Activated T-helper 1 cell treated with anti-CD3 and anti-CD28 coated beads, Interleukin-12 subunit alpha, Interleukin-12 subunit beta, Interleukin-2, Interleukin-4 antibody, amounts not matched to agents 30 ng/mL and 10 ng/mL and 1 ng/mL, durations not matched to agents 14 hours and 24 hours and 36 hours (primary cell): ENCODE data around the gene CHRNB1. TPM values are rescaled to one million over a fixed set of nuclear protein-coding genes. Genes with fewer than 3 reads are reported as not detected.

Experiments
- DNase-seq: peaks from one replicate; pipeline ENCODE4 v3.0.0; 2021; ENCODE audit warnings: low spot score
- H3K27ac Mint-ChIP-seq: one replicate; pipeline ENCODE4 v1.8.0; 2021; ENCODE audit warnings: mild to moderate bottlenecking, mixed read lengths
- H3K27me3 Mint-ChIP-seq: one replicate; pipeline ENCODE4 v1.8.0; 2022; ENCODE audit warnings: mild to moderate bottlenecking, moderate library complexity, mixed read lengths; ENCODE audit not compliant: insufficient read depth
- H3K36me3 Mint-ChIP-seq: one replicate; pipeline ENCODE4 v1.8.0; 2021; ENCODE audit warnings: low read depth, mixed read lengths
- H3K4me1 Mint-ChIP-seq: one replicate; pipeline ENCODE4 v1.8.0; 2021; ENCODE audit warnings: low read depth, mixed read lengths
- H3K4me3 Mint-ChIP-seq: one replicate; pipeline ENCODE4 v1.8.0; 2021; ENCODE audit warnings: mild to moderate bottlenecking, moderate library complexity, mixed read lengths
- H3K9me3 Mint-ChIP-seq: one replicate; pipeline ENCODE4 v1.8.0; 2021; ENCODE audit warnings: mixed read lengths
- intact Hi-C: fragments of 100-400 bp; cut with micrococcal nuclease; formaldehyde crosslinking; loops from one replicate; pipeline ENCODE4 v1.15.1; 2024
- total RNA-seq: library from RNA; stranded (reverse); gene quantifications from 2 replicates; pipeline ENCODE4 v1.2.3, GENCODE V29; 2022

CHRNB1 gene
- total RNA-seq, 1 donor from 2014 or later: 6.6 TPM

DNA sequence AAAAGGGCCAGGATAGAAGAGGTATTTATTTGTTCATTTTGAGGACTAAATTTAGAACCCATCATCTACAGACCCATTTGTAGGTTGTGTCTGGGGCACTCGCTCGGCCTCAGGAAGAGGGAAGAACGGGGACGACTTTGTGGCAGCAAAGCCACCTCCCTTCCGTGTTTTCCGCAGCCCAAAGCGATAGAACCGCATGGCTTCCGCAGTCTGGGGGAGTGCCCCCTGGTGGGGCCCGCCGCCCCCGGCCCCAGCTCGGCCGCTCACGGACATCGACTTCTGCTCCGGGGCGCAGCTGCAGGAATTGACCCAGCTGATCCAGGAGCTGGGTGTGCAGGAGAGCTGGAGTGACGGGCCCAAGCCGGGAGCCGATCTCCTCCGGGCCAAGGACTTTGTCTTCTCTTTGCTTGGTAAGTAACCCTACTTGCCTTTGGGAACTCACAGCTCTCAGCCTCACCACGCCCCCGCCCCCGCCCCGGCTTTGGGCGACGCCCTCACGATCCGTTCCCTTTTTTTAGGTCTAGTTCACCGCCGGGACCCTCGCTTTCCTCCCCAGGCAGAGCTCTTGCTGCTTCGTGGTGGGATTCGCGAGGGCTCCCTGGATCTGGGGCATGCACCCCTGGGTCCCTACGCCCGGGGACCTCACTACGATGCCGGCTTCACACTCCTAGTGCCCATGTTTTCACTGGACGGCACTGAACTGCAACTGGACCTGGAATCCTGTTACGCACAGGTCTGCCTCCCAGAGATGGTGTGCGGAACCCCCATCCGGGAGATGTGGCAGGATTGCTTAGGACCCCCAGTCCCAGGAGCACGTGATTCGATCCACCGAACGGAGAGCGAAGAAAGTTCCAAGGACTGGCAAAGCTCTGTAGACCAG, 8.9 kb upstream of the CHRNB1 start:
- Mint-ChIP-seq H3K9me3 (no peaks in the 10 kb centered on the region), H3K4me1 (peaks cover 43% of the 10 kb centered on the region), H3K27ac (peak overlapping the region; percentile 94), H3K36me3 (peaks cover 7% of the 10 kb centered on the region), H3K27me3 (peaks cover 5% of the 10 kb centered on the region), H3K4me3 (peak overlapping the region; percentile 91)
- intact Hi-C loops: loop anchor here (1.0 to 5.0 kb wide), 14 partner anchors 19 to 421 kb away; partner anchors contain the start of genes EIF5A, ELP5, NAA38 and NEURL4
- DNase-seq: peak; percentile 68

DNA sequence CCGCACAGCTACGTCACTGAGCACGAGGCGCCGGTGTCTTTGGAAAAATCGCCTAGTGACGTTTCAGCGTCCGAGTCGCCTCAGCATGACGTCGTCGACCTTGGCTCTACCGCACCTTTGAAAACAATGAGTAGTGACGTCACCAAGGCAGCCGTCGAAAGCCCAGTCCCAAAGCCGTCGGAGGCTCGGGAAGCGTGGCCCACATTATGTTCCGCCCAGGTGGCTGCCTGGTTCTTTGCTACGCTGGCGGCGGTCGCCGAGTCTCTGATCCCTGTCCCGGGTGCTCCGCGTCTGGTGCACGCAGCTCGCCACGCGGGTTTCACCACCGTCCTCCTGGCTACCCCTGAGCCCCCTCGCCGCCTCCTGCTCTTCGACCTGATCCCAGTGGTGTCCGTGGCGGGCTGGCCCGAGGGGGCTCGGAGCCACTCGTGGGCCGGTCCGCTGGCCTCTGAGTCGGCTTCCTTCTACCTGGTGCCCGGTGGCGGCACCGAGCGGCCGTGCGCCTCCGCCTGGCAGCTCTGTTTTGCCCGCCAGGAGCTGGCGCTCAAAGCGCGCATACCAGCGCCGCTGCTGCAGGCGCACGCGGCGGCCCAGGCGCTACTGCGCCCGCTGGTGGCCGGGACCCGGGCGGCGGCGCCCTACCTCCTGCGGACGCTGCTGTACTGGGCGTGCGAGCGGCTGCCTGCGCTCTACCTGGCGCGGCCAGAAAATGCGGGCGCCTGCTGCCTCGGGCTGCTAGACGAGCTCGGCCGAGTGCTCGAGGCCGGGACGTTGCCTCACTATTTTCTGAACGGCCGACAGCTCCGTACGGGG, 8.1 kb upstream of the CHRNB1 start:
- Mint-ChIP-seq H3K4me1 (peaks cover 43% of the 10 kb centered on the region), H3K4me3 (peak overlapping the region; percentile 91), H3K36me3 (peaks cover 9% of the 10 kb centered on the region), H3K9me3 (no peaks in the 10 kb centered on the region), H3K27ac (peak overlapping the region; percentile 94), H3K27me3 (peaks cover 5% of the 10 kb centered on the region)
- intact Hi-C loops: loop anchor here (1.0 to 5.0 kb wide), 4 partner anchors 42 to 389 kb away; partner anchors contain the start of gene PLSCR3
- DNase-seq: peak; percentile 81

DNA sequence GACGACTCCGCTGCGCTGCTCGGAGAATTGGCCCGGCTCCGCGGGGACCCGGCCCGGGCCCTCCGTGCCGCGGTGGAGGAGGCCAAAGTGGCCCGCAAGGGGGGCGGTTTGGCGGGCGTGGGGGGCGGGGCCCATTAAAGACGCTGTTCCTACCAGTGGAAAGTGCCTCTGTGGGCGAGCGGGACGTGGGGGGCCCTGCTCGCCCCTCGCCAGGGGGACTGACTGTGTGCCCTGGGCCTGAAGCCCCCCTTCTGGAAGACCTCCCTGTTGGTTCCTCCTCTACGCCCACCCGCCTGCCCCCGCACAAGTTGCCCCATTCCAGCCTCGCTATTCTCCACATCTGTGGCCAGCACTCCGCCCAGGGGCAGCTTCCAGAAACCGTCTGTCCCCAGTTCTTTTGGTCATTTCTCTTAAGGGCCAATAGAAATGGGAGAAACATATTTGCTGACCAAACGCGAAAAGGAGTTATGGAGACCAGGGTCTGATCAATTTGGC, 7.4 kb upstream of the CHRNB1 start:
- Mint-ChIP-seq H3K27me3 (peaks cover 7% of the 10 kb centered on the region), H3K9me3 (no peaks in the 10 kb centered on the region), H3K4me3 (peak overlapping the region; percentile 91), H3K4me1 (peaks cover 43% of the 10 kb centered on the region), H3K27ac (peak overlapping the region; percentile 65), H3K36me3 (peaks cover 10% of the 10 kb centered on the region)
- no peak for DNase-seq
- intact Hi-C loops: loop anchor here (1.0 to 5.0 kb wide), 4 partner anchors 43 to 390 kb away; partner anchors contain the start of gene PLSCR3

- peak overlapping the region; percentile 81 for H3K4me3 Mint-ChIP-seq
- peak; percentile 72 for DNase-seq
- peaks cover 7% of the 10 kb centered on the region for H3K27me3 Mint-ChIP-seq
- intact Hi-C loops: loop anchor here (1.0 to 5.0 kb wide), 4 partner anchors 43 to 391 kb away; partner anchors contain the start of gene PLSCR3
- H3K9me3 Mint-ChIP-seq: no peaks in the 10 kb centered on the region
- peaks cover 43% of the 10 kb centered on the region for H3K4me1 Mint-ChIP-seq
- H3K27ac Mint-ChIP-seq: peak overlapping the region; percentile 85
- peaks cover 14% of the 10 kb centered on the region for H3K36me3 Mint-ChIP-seq
These were observed 6.8 kb upstream of the CHRNB1 start for GRCh38 chr17:7437950-7438614.

GRCh38 chr17:7438656-7439460, 6.0 kb upstream of the CHRNB1 start:
- DNase-seq: no peak
- Mint-ChIP-seq H3K27ac (peak overlapping the region; percentile 85), H3K4me3 (peak overlapping the region; percentile 81), H3K9me3 (no peaks in the 10 kb centered on the region), H3K27me3 (peaks cover 7% of the 10 kb centered on the region), H3K36me3 (peaks cover 16% of the 10 kb centered on the region), H3K4me1 (peaks cover 43% of the 10 kb centered on the region)
- intact Hi-C loops: loop anchor here (1.0 to 5.0 kb wide), 3 partner anchors 8 to 392 kb away; no protein-coding TSS in a partner anchor

GRCh38 chr17:7439462-7440112, 5.3 kb upstream of the CHRNB1 start, which contains the start of gene FGF11:
Gene FGF11 (plus strand): TSS chr17:7439512. CDS start chr17:7439621, 109 bp downstream.
- DNase-seq: no peak
- H3K9me3 Mint-ChIP-seq: no peaks in the 10 kb centered on the region
- peak within 1 kb of the TSS; percentile 85 for H3K27ac Mint-ChIP-seq
- peaks cover 10% of the 10 kb centered on the region for H3K27me3 Mint-ChIP-seq
- intact Hi-C loops: loop anchor here (1.0 to 5.0 kb wide), 3 partner anchors 8 to 392 kb away; no protein-coding TSS in a partner anchor
- peaks cover 20% of the 10 kb centered on the region for H3K36me3 Mint-ChIP-seq
- peak within 1 kb of the TSS; percentile 83 for H3K4me3 Mint-ChIP-seq
- peaks cover 43% of the 10 kb centered on the region for H3K4me1 Mint-ChIP-seq

GRCh38 chr17:7440113-7440833, 4.6 kb upstream of the CHRNB1 start:
- intact Hi-C loops: no loop called here
- Mint-ChIP-seq H3K27me3 (peaks cover 10% of the 10 kb centered on the region), H3K9me3 (no peaks in the 10 kb centered on the region), H3K4me1 (peaks cover 44% of the 10 kb centered on the region), H3K36me3 (peaks cover 20% of the 10 kb centered on the region), H3K4me3 (peak overlapping the region; percentile 83), H3K27ac (peak overlapping the region; percentile 83)
- peak; percentile 35 for DNase-seq

DNA sequence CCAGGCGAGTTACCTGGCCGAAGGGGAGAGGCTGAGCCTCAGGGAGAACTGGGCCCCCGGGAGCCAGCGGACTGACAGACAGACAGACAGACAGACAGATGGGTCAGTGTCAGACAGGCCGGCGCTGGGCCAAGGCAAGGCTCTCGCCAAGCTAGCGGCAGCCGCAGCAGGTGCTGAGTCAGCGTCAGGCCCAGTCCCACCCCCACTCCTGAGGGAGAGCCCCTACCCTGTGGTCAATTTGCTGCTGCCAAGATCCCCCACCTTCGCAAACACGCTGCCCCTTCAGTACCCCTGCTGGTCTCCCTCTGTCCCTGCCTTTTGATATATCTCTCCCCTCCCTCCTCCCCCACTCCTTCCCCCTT, 4.0 kb upstream of the CHRNB1 start:
- Mint-ChIP-seq H3K27ac (no peak overlapping the region), H3K9me3 (no peaks in the 10 kb centered on the region), H3K4me3 (peak overlapping the region; percentile 83), H3K27me3 (peaks cover 13% of the 10 kb centered on the region), H3K36me3 (peaks cover 23% of the 10 kb centered on the region), H3K4me1 (peaks cover 46% of the 10 kb centered on the region)
- intact Hi-C loops: no loop called here
- DNase-seq: no peak

- intact Hi-C loops: no loop called here
- Mint-ChIP-seq H3K9me3 (no peaks in the 10 kb centered on the region), H3K4me3 (peak overlapping the region; percentile 69), H3K27ac (no peak overlapping the region), H3K4me1 (peaks cover 46% of the 10 kb centered on the region), H3K27me3 (peaks cover 15% of the 10 kb centered on the region), H3K36me3 (peaks cover 26% of the 10 kb centered on the region)
- DNase-seq: no peak
These were observed 3.6 kb upstream of the CHRNB1 start for GRCh38 chr17:7441266-7441665.

GRCh38 chr17:7442142-7442541, 2.7 kb upstream of the CHRNB1 start:
- no peak overlapping the region for H3K4me3 Mint-ChIP-seq
- no peak overlapping the region for H3K27ac Mint-ChIP-seq
- H3K36me3 Mint-ChIP-seq: peaks cover 29% of the 10 kb centered on the region
- H3K4me1 Mint-ChIP-seq: peaks cover 38% of the 10 kb centered on the region
- DNase-seq: no peak
- intact Hi-C loops: no loop called here
- peaks cover 18% of the 10 kb centered on the region for H3K27me3 Mint-ChIP-seq
- H3K9me3 Mint-ChIP-seq: no peaks in the 10 kb centered on the region
